GM13977 (cell line): ENCODE results near the gene LGR6.

Experiments
- DNase-seq: peaks from one replicate; pipeline ENCODE4 v3.0.0; 2012; ENCODE audit warnings: low spot score
- CTCF ChIP-seq: IDR thresholded peaks from 2 replicates; pipeline ENCODE4 v1.5.1; 2012; ENCODE audit warnings: mild to moderate bottlenecking, control low read depth; ENCODE audit not compliant: insufficient read depth; ENCODE audit errors: extremely low read depth, missing control alignments
- in situ Hi-C: fragments of 300-500 bp; cut with MboI; formaldehyde crosslinking; loops from one replicate; pipeline ENCODE4 v1.12.0; 2022; ENCODE audit warnings: low sequenced_read_pairs, low pct_unique_long_range_greater_than_20kb, mixed read lengths, inconsistent platforms; ENCODE audit not compliant: unreplicated experiment

The LGR6 gene

DNA sequence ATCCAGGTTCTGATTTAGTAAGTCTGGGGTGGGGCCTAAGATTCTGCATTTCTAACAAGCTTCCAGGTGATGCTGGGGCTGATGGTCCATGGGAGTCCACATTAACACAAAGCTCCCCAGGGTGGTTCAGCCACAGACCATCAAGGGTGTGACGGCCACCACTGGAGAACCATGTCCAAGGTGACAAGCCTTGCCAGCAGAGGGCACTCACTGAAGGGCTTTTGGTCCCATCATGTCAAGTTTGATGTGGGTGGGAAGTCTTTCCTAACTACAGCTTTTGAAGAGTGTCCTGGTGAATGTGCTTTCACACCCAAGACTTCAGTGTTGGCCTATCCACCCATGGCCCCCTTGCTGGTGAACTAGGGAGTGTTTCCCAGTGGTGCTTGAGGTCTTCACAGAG, 81.0 kb downstream of the LGR6 start:
- DNase-seq: peak; percentile 58
- in situ Hi-C loops: no loop called here
- TF ChIP-seq CTCF: peak; percentile 58

DNA sequence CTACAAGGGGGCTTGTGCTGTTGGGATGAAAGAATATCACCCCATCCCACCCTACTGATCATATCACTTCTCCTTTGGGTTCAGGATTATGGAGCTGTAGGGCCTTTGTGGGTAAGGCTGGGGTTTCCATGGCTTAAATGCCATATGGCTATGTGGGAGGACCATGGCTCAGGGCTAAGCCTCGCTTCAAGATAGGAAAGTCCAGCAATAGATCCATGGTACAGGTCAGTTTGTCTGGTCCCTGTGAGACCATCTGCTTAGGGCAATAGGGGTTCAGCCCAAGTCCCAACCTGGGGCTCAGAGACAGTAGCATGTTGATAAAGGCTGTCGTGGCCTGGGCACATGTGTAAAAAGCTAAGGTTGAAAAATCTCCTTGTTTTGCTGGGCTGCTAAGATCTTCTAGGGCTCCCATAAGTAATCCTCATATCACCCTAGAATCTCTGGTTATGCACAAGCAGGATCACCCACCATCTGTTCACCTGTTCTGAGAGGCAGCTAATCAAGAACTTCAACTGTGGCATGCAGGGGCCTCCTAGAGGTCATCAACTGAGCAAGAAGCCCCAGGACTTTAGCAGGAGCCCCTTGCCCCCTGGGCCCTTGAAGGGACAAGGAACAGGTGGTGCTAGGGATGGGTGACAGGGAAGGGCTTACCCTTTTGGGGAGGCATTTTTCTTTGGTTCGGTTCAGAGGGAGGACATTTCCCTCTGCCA, 81.6 kb downstream of the LGR6 start:
- TF ChIP-seq CTCF: no peak
- in situ Hi-C loops: no loop called here
- DNase-seq: no peak

GRCh38 chr1:202276081-202276715, 82.6 kb downstream of the LGR6 start:
- in situ Hi-C loops: no loop called here
- no peak for DNase-seq
- no peak for TF ChIP-seq CTCF

GRCh38 chr1:202276920-202277319, 83.3 kb downstream of the LGR6 start:
- in situ Hi-C loops: no loop called here
- TF ChIP-seq CTCF: no peak
- no peak for DNase-seq

GRCh38 chr1:202278751-202279150, 85.2 kb downstream of the LGR6 start:
- in situ Hi-C loops: no loop called here
- no peak for DNase-seq

DNA sequence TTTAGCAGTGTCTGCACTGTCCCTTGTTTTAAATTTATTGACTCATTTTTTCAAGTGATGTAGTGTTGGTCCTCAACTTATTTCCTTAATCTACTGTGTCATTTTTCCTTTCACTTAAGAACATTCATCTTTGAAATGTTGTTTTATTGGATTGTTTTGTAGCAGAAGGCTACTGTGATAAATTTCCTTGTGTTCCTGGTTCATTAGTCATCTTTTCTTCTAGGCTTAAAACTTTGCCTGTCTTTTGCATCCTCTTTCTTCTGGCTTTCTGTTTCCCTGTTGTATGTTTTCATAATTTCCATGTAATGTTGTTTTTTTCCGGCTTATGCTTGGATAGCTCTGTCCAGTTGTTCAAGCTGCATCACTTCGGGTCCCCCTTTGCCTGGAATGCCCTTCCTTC, 86.2 kb downstream of the LGR6 start:
- no peak for DNase-seq
- in situ Hi-C loops: no loop called here
- no peak for TF ChIP-seq CTCF

More at GRCh38 chr1:202278751-202279150, 85.2 kb downstream of the LGR6 start:
- TF ChIP-seq CTCF: no peak
